Loucy (cell line): Measurements from ENCODE around the gene G0S2.

Experiments used
- H2AFZ ChIP-seq: fragments of 200-600 bp; sonication (generic); 2 replicates; pipeline ENCODE4 v1.6.0; 2016; ENCODE audit warnings: antibody characterized with exemption, mild to moderate bottlenecking, low read length, moderate library complexity
- H3F3A ChIP-seq: fragments of 200-600 bp; 2 replicates; pipeline ENCODE4 v1.6.0; 2016; ENCODE audit warnings: antibody characterized with exemption, low read depth, mild to moderate bottlenecking
- H3K27me3 ChIP-seq: fragments of 200-600 bp; sonication (generic); 2 replicates; pipeline ENCODE4 v1.6.1; 2014; ENCODE audit warnings: low read length, mild to moderate bottlenecking; ENCODE audit not compliant: insufficient read depth, poor library complexity, severe bottlenecking
- H3K36me3 ChIP-seq: fragments of 200-600 bp; sonication (generic); 2 replicates; pipeline ENCODE4 v1.6.1; 2016; ENCODE audit warnings: low read length; ENCODE audit not compliant: insufficient read depth
- H3K4me1 ChIP-seq: fragments of 200-600 bp; sonication (generic); 2 replicates; pipeline ENCODE4 v1.5.1; 2014; ENCODE audit warnings: low read length, mild to moderate bottlenecking; ENCODE audit not compliant: insufficient read depth, poor library complexity, severe bottlenecking
- H3K4me2 ChIP-seq: fragments of 200-600 bp; sonication (generic); 2 replicates; pipeline ENCODE4 v1.6.0; 2014; ENCODE audit warnings: antibody characterized with exemption, low read length, low read depth, mild to moderate bottlenecking; ENCODE audit not compliant: poor library complexity, severe bottlenecking
- H3K4me3 ChIP-seq: fragments of 200-600 bp; sonication (generic); 2 replicates; pipeline ENCODE4 v1.5.1; 2014; ENCODE audit warnings: low read length, mild to moderate bottlenecking, mixed read lengths; ENCODE audit not compliant: poor library complexity, severe bottlenecking
- H3K79me2 ChIP-seq: fragments of 200-600 bp; sonication (generic); 2 replicates; pipeline ENCODE4 v1.6.1; 2014; ENCODE audit warnings: low read length; ENCODE audit not compliant: insufficient read depth
- H3K9ac ChIP-seq: fragments of 200-600 bp; sonication (generic); 2 replicates; pipeline ENCODE4 v1.6.0; 2014; ENCODE audit warnings: mild to moderate bottlenecking, low read depth, low read length, moderate library complexity; ENCODE audit not compliant: poor library complexity, severe bottlenecking
- H3K9me2 ChIP-seq: fragments of 200-600 bp; sonication (generic); replicated peaks from 2 replicates; pipeline ENCODE4 v1.6.1; 2016; ENCODE audit warnings: low read depth, low read length, mixed read lengths
- H3K9me3 ChIP-seq: fragments of 200-600 bp; sonication (generic); 2 replicates; pipeline ENCODE4 v1.6.1; 2014; ENCODE audit warnings: mild to moderate bottlenecking, antibody characterized with exemption, low read length, low read depth; ENCODE audit not compliant: insufficient read depth
- H4K20me1 ChIP-seq: fragments of 200-600 bp; sonication (generic); 2 replicates; pipeline ENCODE4 v1.6.0; 2014; ENCODE audit warnings: antibody characterized with exemption, low read length, mild to moderate bottlenecking; ENCODE audit not compliant: insufficient read depth, poor library complexity, severe bottlenecking
- EZH2phosphoT487 ChIP-seq: fragments of 200-600 bp; IDR thresholded peaks from 2 replicates; pipeline ENCODE4 v1.6.1; 2018; ENCODE audit warnings: antibody characterized with exemption, mild to moderate bottlenecking, moderate library complexity, borderline replicate concordance
- TF ChIP-seq, protein P1 (sequence below): fragments of 200-600 bp; sonication (generic); conservative IDR thresholded peaks from 2 replicates; pipeline ENCODE4 v1.5.1; 2014; ENCODE audit warnings: mild to moderate bottlenecking, antibody characterized with exemption, low read length

The G0S2 gene

DNA sequence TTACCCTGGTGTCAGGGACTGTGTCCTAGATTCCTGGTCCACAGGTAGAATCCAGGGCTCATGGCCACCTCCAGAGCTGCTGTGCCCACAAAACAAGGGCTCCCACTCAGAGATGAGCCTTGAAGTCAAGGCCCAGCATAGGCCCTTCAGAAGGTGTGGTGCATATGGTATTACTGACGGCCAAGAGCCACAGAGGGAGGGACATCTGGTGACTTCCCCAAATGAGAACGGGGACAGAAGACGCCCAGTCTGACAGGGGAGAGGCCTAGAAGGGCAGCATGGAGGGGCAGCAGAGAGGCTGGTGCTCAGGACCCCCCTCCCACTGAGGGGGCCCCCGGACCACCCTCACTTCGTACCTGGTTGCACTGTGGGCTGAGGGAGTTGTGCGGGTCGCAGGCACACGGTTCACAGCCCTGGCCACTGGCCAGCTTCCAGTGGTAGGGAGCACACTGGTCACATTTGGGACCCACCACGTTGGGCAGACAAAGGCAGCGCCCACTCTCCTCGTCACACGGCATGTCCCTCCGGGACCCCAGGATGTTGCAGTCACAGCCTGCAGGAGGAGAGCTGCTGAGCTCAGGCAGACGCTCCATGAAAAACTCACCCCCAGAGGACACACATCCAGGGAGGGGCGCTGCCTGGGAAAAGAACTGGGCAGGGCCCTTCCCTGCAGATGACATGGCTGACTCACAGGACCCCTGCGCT lies 48.0 kb upstream of the G0S2 start:
- no peak overlapping the region for H3K4me2 ChIP-seq
- H3K79me2 ChIP-seq = no peaks in the 10 kb centered on the region
- no peaks in the 10 kb centered on the region for H3K9me3 ChIP-seq
- H2AFZ ChIP-seq = no peak overlapping the region
- H4K20me1 ChIP-seq = no peaks in the 10 kb centered on the region
- no peaks in the 10 kb centered on the region for H3K36me3 ChIP-seq
- no peak overlapping the region for H3K4me3 ChIP-seq
- no peaks in the 10 kb centered on the region for H3K9me2 ChIP-seq
- H3F3A ChIP-seq = no peaks in the 10 kb centered on the region
- H3K9ac ChIP-seq = no peak overlapping the region
- H3K4me1 ChIP-seq = no peaks in the 10 kb centered on the region
- no peaks in the 10 kb centered on the region for H3K27me3 ChIP-seq
- TF ChIP-seq, protein P1, sequence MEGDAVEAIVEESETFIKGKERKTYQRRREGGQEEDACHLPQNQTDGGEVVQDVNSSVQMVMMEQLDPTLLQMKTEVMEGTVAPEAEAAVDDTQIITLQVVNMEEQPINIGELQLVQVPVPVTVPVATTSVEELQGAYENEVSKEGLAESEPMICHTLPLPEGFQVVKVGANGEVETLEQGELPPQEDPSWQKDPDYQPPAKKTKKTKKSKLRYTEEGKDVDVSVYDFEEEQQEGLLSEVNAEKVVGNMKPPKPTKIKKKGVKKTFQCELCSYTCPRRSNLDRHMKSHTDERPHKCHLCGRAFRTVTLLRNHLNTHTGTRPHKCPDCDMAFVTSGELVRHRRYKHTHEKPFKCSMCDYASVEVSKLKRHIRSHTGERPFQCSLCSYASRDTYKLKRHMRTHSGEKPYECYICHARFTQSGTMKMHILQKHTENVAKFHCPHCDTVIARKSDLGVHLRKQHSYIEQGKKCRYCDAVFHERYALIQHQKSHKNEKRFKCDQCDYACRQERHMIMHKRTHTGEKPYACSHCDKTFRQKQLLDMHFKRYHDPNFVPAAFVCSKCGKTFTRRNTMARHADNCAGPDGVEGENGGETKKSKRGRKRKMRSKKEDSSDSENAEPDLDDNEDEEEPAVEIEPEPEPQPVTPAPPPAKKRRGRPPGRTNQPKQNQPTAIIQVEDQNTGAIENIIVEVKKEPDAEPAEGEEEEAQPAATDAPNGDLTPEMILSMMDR = no peak
- no peak for TF ChIP-seq EZH2phosphoT487

DNA sequence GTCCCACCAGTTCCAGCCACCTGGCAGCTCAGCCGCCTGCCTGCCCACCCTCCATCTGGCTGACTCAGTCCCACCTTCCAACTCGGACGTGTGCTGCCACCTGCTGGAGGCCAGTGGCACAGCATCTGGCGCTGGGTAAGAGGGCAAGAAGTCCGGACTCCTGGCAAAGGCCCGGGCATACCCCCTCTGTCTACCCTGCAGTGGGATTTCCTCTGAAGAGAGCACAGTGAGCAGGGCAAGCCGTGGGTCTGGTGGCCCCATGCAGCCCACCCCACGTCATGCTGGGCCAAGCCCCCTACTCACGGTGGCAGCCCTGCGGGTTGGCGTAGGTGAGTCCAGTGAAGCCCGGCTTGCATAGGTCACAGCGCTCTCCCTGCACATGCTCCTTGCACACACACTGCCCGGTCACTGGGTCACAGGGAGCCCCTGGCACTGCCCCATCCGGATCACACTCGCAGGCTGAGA lies 47.4 kb upstream of the G0S2 start:
- Histone ChIP-seq H3K4me1 (no peaks in the 10 kb centered on the region), H4K20me1 (no peaks in the 10 kb centered on the region), H2AFZ (no peak overlapping the region), H3K27me3 (no peaks in the 10 kb centered on the region), H3K9me2 (no peaks in the 10 kb centered on the region), H3F3A (no peaks in the 10 kb centered on the region), H3K36me3 (no peaks in the 10 kb centered on the region), H3K9ac (no peak overlapping the region), H3K9me3 (no peaks in the 10 kb centered on the region), H3K79me2 (no peaks in the 10 kb centered on the region), H3K4me3 (no peak overlapping the region), H3K4me2 (no peak overlapping the region)
- TF ChIP-seq, protein P1 = peak; percentile 93
- no peak for TF ChIP-seq EZH2phosphoT487

DNA sequence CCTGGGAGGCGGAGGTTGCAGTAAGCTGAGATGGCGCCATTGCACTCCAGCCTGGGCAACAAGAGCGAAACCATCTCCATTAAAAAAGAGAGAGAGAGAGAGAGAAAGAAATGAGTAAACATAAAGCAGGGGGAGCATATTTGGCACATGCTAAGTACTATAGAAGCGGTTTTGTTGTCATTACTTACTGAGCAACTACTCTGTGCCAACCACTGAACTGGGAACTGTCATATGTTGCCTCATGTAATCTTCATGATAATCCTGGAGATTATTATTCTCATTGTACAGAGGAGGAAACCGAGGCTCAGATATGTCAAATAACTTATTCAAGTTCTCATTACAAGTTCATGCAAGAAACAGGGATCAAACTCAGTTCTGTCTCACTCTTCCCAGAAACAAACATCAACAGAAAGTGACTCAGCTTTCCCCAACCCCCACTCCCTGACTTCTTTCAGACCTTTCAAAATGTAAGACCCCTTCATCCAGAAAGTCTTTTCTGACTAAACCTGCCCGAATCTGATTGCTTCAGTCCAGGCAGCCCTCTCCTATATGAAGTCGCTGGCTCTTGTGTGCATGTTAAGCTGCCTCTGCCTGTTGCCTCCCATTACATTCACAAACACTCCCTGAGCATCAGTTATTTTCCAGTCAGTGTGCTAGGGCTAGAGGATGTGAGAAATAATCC lies 46.5 kb upstream of the G0S2 start:
- H3F3A ChIP-seq = no peaks in the 10 kb centered on the region
- no peak overlapping the region for H3K9ac ChIP-seq
- H3K36me3 ChIP-seq = no peaks in the 10 kb centered on the region
- TF ChIP-seq, protein P1 = no peak
- TF ChIP-seq EZH2phosphoT487 = no peak
- H3K27me3 ChIP-seq = no peaks in the 10 kb centered on the region
- no peak overlapping the region for H3K4me3 ChIP-seq
- no peaks in the 10 kb centered on the region for H3K9me3 ChIP-seq
- H3K9me2 ChIP-seq = no peaks in the 10 kb centered on the region
- H3K4me1 ChIP-seq = no peaks in the 10 kb centered on the region
- H4K20me1 ChIP-seq = no peaks in the 10 kb centered on the region
- no peak overlapping the region for H2AFZ ChIP-seq
- H3K4me2 ChIP-seq = no peak overlapping the region
- no peaks in the 10 kb centered on the region for H3K79me2 ChIP-seq
